ENCODE measurements around the gene TMEM235. TPM values are rescaled to one million over a fixed set of nuclear protein-coding genes. Genes with fewer than 3 reads are reported as not detected.

TMEM235 gene
- total and polyA plus RNA-seq, 9 of the 15 experiments (the other 6 are each of a cell fraction or from before 2014, with no cell fraction given), result not detected

GRCh38 chr17:78253946-78254672 lies 22.7 kb downstream of the TMEM235 start (continued):
- TF ChIP-seq POLR2AphosphoS2 (IDR thresholded peaks at IDR 0.05; ENCODE audit: low read length) (peak; percentile 71; the same call in 1 of the 2 replicates), PURB (CRISPR knock-in tag; IDR thresholded peaks at IDR 0.05; ENCODE audit: low read depth) (no peak), JUND (IDR thresholded peaks at IDR 0.05; ENCODE audit: borderline replicate concordance, low read depth, low read length) (peak; percentile 28), JUND (tag; IDR thresholded peaks at IDR 0.05; ENCODE audit: borderline replicate concordance, low read depth, low read length) (no peak; the same call in 2 of the 3 replicates), PHF21A (IDR thresholded peaks at IDR 0.05; ENCODE audit: borderline replicate concordance, low read depth) (no peak), ZNF217 (CRISPR knock-in tag; IDR thresholded peaks at IDR 0.05) (0 out of 2 replicates have a peak, but pooled peaks have one; percentile 56), ID3 (CRISPR knock-in tag; IDR thresholded peaks at IDR 0.05) (no peak), ID3 (tag; IDR thresholded peaks at IDR 0.05) (peak; percentile 85), ZNF197 (CRISPR knock-in tag; IDR thresholded peaks at IDR 0.05; ENCODE audit: low read depth) (peak; percentile 60; the same call in 1 of the 2 replicates), KLF13 (tag; IDR thresholded peaks at IDR 0.05; ENCODE audit: borderline replicate concordance, low read depth) (0 out of 2 replicates have a peak, but pooled peaks have one; percentile 52), TCFL5 (CRISPR knock-in tag; conservative IDR thresholded peaks at IDR 0.05) (no peak; the same call in 1 of the 2 replicates), KDM1A (IDR thresholded peaks at IDR 0.05) (no peak), ZNF592 (IDR thresholded peaks at IDR 0.05) (peak; percentile 91), MBD2 (IDR thresholded peaks at IDR 0.05; ENCODE audit: borderline replicate concordance, low read depth) (peak; percentile 90), GTF2E2 (tag; IDR thresholded peaks at IDR 0.05) (0 out of 2 replicates have a peak, but pooled peaks have one; percentile 43), GMEB1 (CRISPR knock-in tag; IDR thresholded peaks at IDR 0.05) (peak; percentile 99), ZC3H11A (IDR thresholded peaks at IDR 0.05; ENCODE audit: low read depth, low read length) (no peak), MEIS2 (IDR thresholded peaks at IDR 0.05; ENCODE audit: partially characterized antibody) (no peak), EP400 (IDR thresholded peaks at IDR 0.05) (0 out of 2 replicates have a peak, but pooled peaks have one; percentile 46), ZNF12 (CRISPR knock-in tag; IDR thresholded peaks at IDR 0.05) (no peak), USF1 (CRISPR knock-in tag; IDR thresholded peaks at IDR 0.05) (peak; percentile 73)
